Mesendoderm (in vitro differentiated cells): ENCODE results near the gene SMIM44. TPM values are rescaled to one million over a fixed set of nuclear protein-coding genes. Genes with fewer than 3 reads are reported as not detected.

ENCODE experiments used
- DNase-seq: peaks from one replicate; pipeline ENCODE4 v3.0.0; 2013
- H2AK5ac ChIP-seq: 2 replicates; pipeline ENCODE4 v1.6.1; 2013; ENCODE audit warnings: low read length, inconsistent platforms
- H2BK120ac ChIP-seq: 2 replicates; pipeline ENCODE4 v1.6.1; 2013; ENCODE audit warnings: low read depth, mild to moderate bottlenecking, low read length, moderate library complexity, mixed read lengths
- H2BK15ac ChIP-seq: replicated peaks from 2 replicates; pipeline ENCODE4 v1.6.1; 2013; ENCODE audit warnings: low read depth, mild to moderate bottlenecking, moderate library complexity
- H2BK5ac ChIP-seq: 2 replicates; pipeline ENCODE4 v1.6.1; 2013; ENCODE audit warnings: low read length, inconsistent platforms
- H3K18ac ChIP-seq: 2 replicates; pipeline ENCODE4 v1.6.1; 2013; ENCODE audit warnings: mild to moderate bottlenecking, low read length, mixed read lengths
- H3K23ac ChIP-seq: one replicate; pipeline ENCODE4 v1.6.1; 2013; ENCODE audit warnings: low read length
- H3K27ac ChIP-seq: 2 replicates; pipeline ENCODE4 v1.5.1; 2013; ENCODE audit warnings: low read depth, mild to moderate bottlenecking, inconsistent platforms, low read length, moderate library complexity
- H3K27me3 ChIP-seq: 2 replicates; pipeline ENCODE4 v1.6.1; 2013; ENCODE audit warnings: low read length, control low read depth, mild to moderate bottlenecking, inconsistent platforms; ENCODE audit not compliant: insufficient read depth, poor library complexity
- H3K36me3 ChIP-seq: 2 replicates; pipeline ENCODE4 v1.6.1; 2013; ENCODE audit warnings: low read length, inconsistent platforms; ENCODE audit not compliant: control insufficient read depth, insufficient read depth
- H3K4ac ChIP-seq: one replicate; pipeline ENCODE4 v1.6.1; 2013; ENCODE audit warnings: low read depth, mild to moderate bottlenecking, low read length, moderate library complexity
- H3K4me1 ChIP-seq: 2 replicates; pipeline ENCODE4 v1.6.1; 2013; ENCODE audit warnings: low read depth, low read length, inconsistent platforms; ENCODE audit not compliant: control insufficient read depth
- H3K4me2 ChIP-seq: 2 replicates; pipeline ENCODE4 v1.6.1; 2013; ENCODE audit warnings: low read length
- H3K4me3 ChIP-seq: 2 replicates; pipeline ENCODE4 v1.5.1; 2013; ENCODE audit warnings: mild to moderate bottlenecking, low read length
- H3K56ac ChIP-seq: one replicate; pipeline ENCODE4 v1.6.1; 2013; ENCODE audit warnings: low read length
- H3K79me1 ChIP-seq: 2 replicates; pipeline ENCODE4 v1.6.1; 2013; ENCODE audit warnings: low read length, inconsistent platforms
- H3K79me2 ChIP-seq: 2 replicates; pipeline ENCODE4 v1.6.1; 2013; ENCODE audit warnings: mild to moderate bottlenecking, low read length; ENCODE audit not compliant: control insufficient read depth, insufficient read depth
- H3K9ac ChIP-seq: 2 replicates; pipeline ENCODE4 v1.6.1; 2013; ENCODE audit warnings: low read length, inconsistent platforms
- H4K5ac ChIP-seq: one replicate; pipeline ENCODE4 v1.6.1; 2013; ENCODE audit warnings: low read length
- H4K8ac ChIP-seq: one replicate; pipeline ENCODE4 v1.6.1; 2013; ENCODE audit warnings: low read depth, mild to moderate bottlenecking, control low read depth, low read length, moderate library complexity
- WGBS: extraction: QIAGEN DNeasy Blood & Tissue Kit; methylation state at CpG from one replicate; pipeline ENCODE4 v1.1.7; 2013; ENCODE audit warnings: low lambda C conversion rate, missing lambda C conversion rate; ENCODE audit not compliant: insufficient coverage; ENCODE audit errors: extremely low coverage; 5-methylcytosine and 5-hydroxymethylcytosine counted together
- small RNA-seq: library from polyadenylated mRNA; stranded (forward); fragments of <200 nt; extraction: miRNeasy Mini kit (QIAGEN cat#:217004); gene quantifications from one replicate; pipeline ENCODE3, GENCODE V24; 2013; ENCODE audit not compliant: insufficient read depth

The SMIM44 gene

DNA sequence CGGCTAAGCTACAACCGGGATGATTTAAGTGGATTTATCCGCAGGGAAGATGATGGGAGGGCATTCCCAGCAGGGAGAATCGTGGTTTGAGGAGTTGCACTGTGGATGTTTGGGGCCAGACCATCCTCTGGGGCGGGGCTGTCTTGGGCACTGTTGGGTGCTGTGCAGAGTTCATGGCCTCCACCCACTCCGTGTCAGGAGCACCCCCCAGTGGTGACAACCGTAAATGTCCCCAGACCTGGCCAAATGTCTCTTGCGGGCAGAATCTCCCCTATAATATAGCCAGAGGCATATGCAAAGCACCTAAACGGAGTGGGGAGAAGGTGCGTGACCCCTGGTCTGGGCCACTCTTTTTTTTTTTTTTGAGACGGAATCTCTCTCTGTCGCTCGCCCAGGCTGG lies 43.2 kb downstream of the SMIM44 start:
- peak; percentile 74 for DNase-seq
- no peak overlapping the region for H3K56ac ChIP-seq
- H2BK5ac ChIP-seq: no peak overlapping the region
- no peak overlapping the region for H3K4ac ChIP-seq
- no peak overlapping the region for H3K27ac ChIP-seq
- H3K4me1 ChIP-seq: peaks cover 6% of the 10 kb centered on the region
- no peak overlapping the region for H3K23ac ChIP-seq
- H3K18ac ChIP-seq: no peak overlapping the region
- H3K4me2 ChIP-seq: no peak overlapping the region
- no peak overlapping the region for H4K5ac ChIP-seq
- no peaks in the 10 kb centered on the region for H3K79me2 ChIP-seq
- no peak overlapping the region for H2AK5ac ChIP-seq
- no peaks in the 10 kb centered on the region for H3K27me3 ChIP-seq
- H3K79me1 ChIP-seq: no peaks in the 10 kb centered on the region
- no CpG with 5 or more reads among the region's 13 CpGs for WGBS
- no peak overlapping the region for H2BK15ac ChIP-seq
- no peak overlapping the region for H2BK120ac ChIP-seq
- no peak overlapping the region for H3K9ac ChIP-seq
- no peak overlapping the region for H3K4me3 ChIP-seq
- no peak overlapping the region for H4K8ac ChIP-seq
- no peaks in the 10 kb centered on the region for H3K36me3 ChIP-seq

DNA sequence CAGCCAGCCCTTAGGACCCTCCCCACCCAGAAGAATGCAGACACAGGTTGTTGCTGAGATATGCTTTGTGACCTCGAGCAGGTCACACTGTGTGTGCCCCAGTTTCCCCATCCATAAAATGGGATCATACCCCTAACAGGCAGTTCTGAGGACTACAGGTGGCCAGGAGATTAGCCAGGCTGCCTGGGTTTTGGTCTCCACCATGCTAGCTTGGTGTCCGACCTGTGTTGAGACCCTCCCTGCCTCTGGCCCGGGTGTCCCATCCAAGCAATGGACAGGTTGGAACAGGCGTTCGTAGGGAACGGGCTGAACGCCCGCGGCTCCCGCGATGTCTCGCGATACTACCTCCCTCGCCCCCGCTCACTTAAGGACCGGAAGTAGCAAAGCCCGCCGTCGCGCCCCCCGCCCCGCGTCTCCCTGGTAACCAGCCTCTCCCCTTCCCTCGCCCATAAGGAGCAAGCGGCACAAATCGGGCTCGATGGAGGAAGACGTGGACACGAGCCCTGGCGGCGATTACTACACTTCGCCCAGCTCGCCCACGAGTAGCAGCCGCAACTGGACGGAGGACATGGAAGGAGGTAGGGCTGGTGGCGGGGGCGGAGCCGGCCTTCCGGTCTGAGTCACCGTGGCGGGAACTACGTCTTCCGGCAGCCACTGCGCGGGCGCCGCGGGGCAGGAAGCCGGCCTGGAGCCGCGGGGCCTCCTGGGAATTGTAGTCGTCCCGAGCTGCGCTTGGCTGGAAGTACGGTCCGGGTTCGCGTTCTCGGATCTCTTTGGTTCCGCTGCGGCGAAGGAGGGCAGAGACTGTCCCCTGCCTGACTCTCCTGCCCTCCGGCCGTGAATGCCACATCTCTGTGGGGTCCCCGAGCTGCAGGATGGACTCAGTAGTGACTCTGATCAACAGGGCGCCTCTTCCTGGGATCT lies 48.3 kb downstream of the SMIM44 start:
- Histone ChIP-seq H3K4me2 (peak overlapping the region; percentile 70), H3K56ac (peak overlapping the region; percentile 99), H3K4ac (peak overlapping the region; percentile 59), H3K18ac (peak overlapping the region; percentile 57), H3K4me3 (peak overlapping the region; percentile 75), H3K79me1 (no peaks in the 10 kb centered on the region), H3K36me3 (no peaks in the 10 kb centered on the region), H2BK15ac (no peak overlapping the region), H3K27ac (peak overlapping the region; percentile 50), H2AK5ac (no peak overlapping the region), H4K5ac (peak overlapping the region; percentile 33), H2BK120ac (no peak overlapping the region), H3K4me1 (peaks cover 2% of the 10 kb centered on the region), H3K23ac (no peak overlapping the region), H2BK5ac (peak overlapping the region; percentile 99), H3K79me2 (no peaks in the 10 kb centered on the region), H3K9ac (peak overlapping the region; percentile 92), H3K27me3 (no peaks in the 10 kb centered on the region), H4K8ac (no peak overlapping the region)
- no CpG with 5 or more reads among the region's 67 CpGs for WGBS
- DNase-seq: peak; percentile 97

DNA sequence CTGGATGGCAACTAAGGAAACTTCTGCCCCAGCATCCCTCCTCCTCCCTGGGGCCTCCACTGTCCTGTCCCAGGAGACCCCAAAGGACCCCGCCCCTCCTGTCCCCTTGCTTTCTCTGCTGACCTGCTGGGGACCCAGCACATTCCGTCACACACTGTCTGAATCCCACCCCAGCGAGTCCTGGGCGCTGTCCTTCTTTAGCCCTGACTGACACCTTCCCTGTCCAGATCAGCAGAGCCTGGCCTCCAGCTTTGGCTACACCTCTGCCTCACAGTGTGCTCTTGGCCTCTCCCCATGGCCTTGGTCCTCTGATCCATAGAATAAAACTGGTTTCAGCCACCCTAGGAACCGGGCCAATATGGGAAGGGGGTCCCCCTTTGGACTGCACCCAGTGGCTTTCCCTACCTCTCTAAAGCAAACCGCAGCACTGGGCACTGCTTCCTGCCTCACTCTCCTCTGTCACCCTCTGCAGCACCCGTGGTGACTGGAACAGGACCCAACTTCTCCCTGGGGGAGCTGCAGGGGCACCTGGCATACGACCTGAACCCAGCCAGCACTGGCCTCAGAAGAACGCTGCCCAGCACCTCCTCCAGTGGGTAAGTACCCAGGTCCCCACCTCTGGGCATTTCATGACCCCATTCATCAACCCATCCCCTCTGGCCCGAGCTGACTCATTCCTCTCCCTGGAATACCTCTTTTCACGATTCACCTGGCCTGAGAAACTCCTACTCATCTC lies 49.3 kb downstream of the SMIM44 start:
- H3K4me3 ChIP-seq: no peak overlapping the region
- no peak overlapping the region for H3K56ac ChIP-seq
- no peak overlapping the region for H3K4ac ChIP-seq
- no peak overlapping the region for H3K9ac ChIP-seq
- no peak overlapping the region for H4K5ac ChIP-seq
- H4K8ac ChIP-seq: no peak overlapping the region
- no peak overlapping the region for H2BK120ac ChIP-seq
- no peaks in the 10 kb centered on the region for H3K36me3 ChIP-seq
- H2BK5ac ChIP-seq: no peak overlapping the region
- WGBS: no CpG with 5 or more reads among the region's 11 CpGs
- H3K79me2 ChIP-seq: no peaks in the 10 kb centered on the region
- no peak overlapping the region for H3K4me2 ChIP-seq
- no peak for DNase-seq
- H3K27me3 ChIP-seq: no peaks in the 10 kb centered on the region
- no peak overlapping the region for H3K27ac ChIP-seq
- no peak overlapping the region for H3K23ac ChIP-seq
- H3K79me1 ChIP-seq: no peaks in the 10 kb centered on the region
- no peak overlapping the region for H2AK5ac ChIP-seq
- no peak overlapping the region for H2BK15ac ChIP-seq
- peaks cover 2% of the 10 kb centered on the region for H3K4me1 ChIP-seq
- no peak overlapping the region for H3K18ac ChIP-seq

DNA sequence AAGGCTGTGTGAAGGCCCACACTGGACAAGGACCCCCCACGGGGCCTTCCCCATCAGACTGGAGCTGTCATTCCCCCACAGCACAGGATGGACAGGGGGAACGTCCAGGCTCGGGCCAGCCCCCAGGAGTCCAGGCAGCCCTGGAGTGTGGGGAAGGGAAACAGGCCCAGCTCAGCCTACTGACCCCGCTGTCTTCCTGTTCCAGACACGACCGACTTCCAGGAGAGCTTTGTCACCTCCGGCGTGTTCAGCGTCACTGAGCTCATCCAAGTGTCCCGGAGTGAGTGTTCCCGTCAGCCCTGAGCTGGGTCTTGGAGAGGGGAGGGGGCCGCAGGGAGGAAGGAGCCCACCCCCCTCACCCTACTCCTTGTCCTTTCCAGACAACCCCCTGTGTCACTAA lies 49.9 kb downstream of the SMIM44 start:
- no peak overlapping the region for H2BK15ac ChIP-seq
- no peaks in the 10 kb centered on the region for H3K79me2 ChIP-seq
- H3K4me1 ChIP-seq: peaks cover 2% of the 10 kb centered on the region
- no peak overlapping the region for H3K4ac ChIP-seq
- H3K56ac ChIP-seq: no peak overlapping the region
- no peak overlapping the region for H4K5ac ChIP-seq
- H3K27ac ChIP-seq: no peak overlapping the region
- H2BK120ac ChIP-seq: no peak overlapping the region
- no peak overlapping the region for H4K8ac ChIP-seq
- H2AK5ac ChIP-seq: no peak overlapping the region
- no peak overlapping the region for H3K18ac ChIP-seq
- H3K4me2 ChIP-seq: no peak overlapping the region
- no peak overlapping the region for H3K9ac ChIP-seq
- H3K79me1 ChIP-seq: no peaks in the 10 kb centered on the region
- H3K23ac ChIP-seq: no peak overlapping the region
- no peaks in the 10 kb centered on the region for H3K36me3 ChIP-seq
- H3K27me3 ChIP-seq: no peaks in the 10 kb centered on the region
- no CpG with 5 or more reads among the region's 12 CpGs for WGBS
- DNase-seq: no peak
- no peak overlapping the region for H3K4me3 ChIP-seq
- H2BK5ac ChIP-seq: no peak overlapping the region

Small RNAs within 50 kb of the gene (small RNA-seq; reads per million reads assigned to genes)
- not detected for gene RF00212
